GM23338 (cell line): ENCODE measurements around the gene AFAP1. TPM values are rescaled to one million over a fixed set of nuclear protein-coding genes. Genes with fewer than 3 reads are reported as not detected.

Source experiments
- ATAC-seq: fragments of 200-7000 bp; cut with Tn5 transposase; 3 replicates; pipeline ENCODE4 v1.9.1; 2020
- DNase-seq: peaks from one replicate; pipeline ENCODE4 v3.0.0-alpha.2; 2015; ENCODE audit warnings: low spot score
- H2AFZ ChIP-seq: fragments of 200-600 bp; sonication (generic); 2 replicates; pipeline ENCODE4 v1.8.0; 2016; ENCODE audit warnings: antibody characterized with exemption, mild to moderate bottlenecking, moderate library complexity
- H3F3A ChIP-seq: fragments of 200-600 bp; sonication (generic); replicated peaks from 2 replicates; pipeline ENCODE4 v1.8.0; 2017; ENCODE audit warnings: antibody characterized with exemption, mixed run types, low read depth
- H3K27ac ChIP-seq: fragments of 200-600 bp; sonication (generic); 2 replicates; pipeline ENCODE4 v1.6.1; 2016; ENCODE audit warnings: low read depth
- H3K27me3 ChIP-seq: fragments of 200-600 bp; sonication (generic); 2 replicates; pipeline ENCODE4 v1.8.0; 2016; ENCODE audit warnings: mild to moderate bottlenecking, mixed run types, moderate library complexity; ENCODE audit not compliant: insufficient read depth
- H3K36me3 ChIP-seq: fragments of 200-600 bp; sonication (generic); 2 replicates; pipeline ENCODE4 v1.8.0; 2016; ENCODE audit warnings: mild to moderate bottlenecking; ENCODE audit not compliant: insufficient read depth
- H3K4me1 ChIP-seq: fragments of 200-600 bp; sonication (generic); 2 replicates; pipeline ENCODE4 v1.8.0; 2016; ENCODE audit warnings: mild to moderate bottlenecking, moderate library complexity; ENCODE audit not compliant: insufficient read depth
- H3K4me2 ChIP-seq: fragments of 200-600 bp; sonication (generic); 2 replicates; pipeline ENCODE4 v1.7.1; 2017; ENCODE audit warnings: mixed run types
- H3K4me3 ChIP-seq: fragments of 200-600 bp; sonication (generic); 2 replicates; pipeline ENCODE4 v1.6.1; 2016; ENCODE audit warnings: mixed run types
- H3K79me2 ChIP-seq: fragments of 200-600 bp; sonication (generic); replicated peaks from 2 replicates; pipeline ENCODE4 v1.8.0; 2017; ENCODE audit warnings: mild to moderate bottlenecking; ENCODE audit not compliant: insufficient read depth
- H3K9me2 ChIP-seq: fragments of 200-600 bp; sonication (generic); 2 replicates; pipeline ENCODE4 v1.8.0; 2017; ENCODE audit not compliant: insufficient read depth
- H4K20me1 ChIP-seq: fragments of 200-600 bp; sonication (generic); replicated peaks from 2 replicates; pipeline ENCODE4 v1.8.0; 2017; ENCODE audit warnings: mild to moderate bottlenecking; ENCODE audit not compliant: insufficient read depth
- H3K27ac Mint-ChIP-seq: 2 replicates; pipeline ENCODE4 v1.8.0; 2020; ENCODE audit warnings: inconsistent platforms, mild to moderate bottlenecking, moderate library complexity, mixed read lengths
- H3K27me3 Mint-ChIP-seq: 3 replicates; pipeline ENCODE4 v1.8.0; 2022; ENCODE audit warnings: low read depth, mild to moderate bottlenecking, moderate library complexity, mixed read lengths, inconsistent platforms; ENCODE audit not compliant: insufficient read depth, poor library complexity
- H3K36me3 Mint-ChIP-seq: 3 replicates; pipeline ENCODE4 v1.8.0; 2021; ENCODE audit warnings: low read depth, mild to moderate bottlenecking, inconsistent platforms, moderate library complexity, mixed read lengths
- H3K4me1 Mint-ChIP-seq: 3 replicates; pipeline ENCODE4 v1.8.0; 2020; ENCODE audit warnings: mild to moderate bottlenecking, inconsistent platforms, mixed read lengths
- H3K4me3 Mint-ChIP-seq: 3 replicates; pipeline ENCODE4 v1.8.0; 2021; ENCODE audit warnings: moderate library complexity, mild to moderate bottlenecking, inconsistent platforms, mixed read lengths
- H3K9me3 Mint-ChIP-seq: 3 replicates; pipeline ENCODE4 v1.8.0; 2020; ENCODE audit warnings: moderate library complexity, mild to moderate bottlenecking, inconsistent platforms, mixed read lengths
- CREB1 ChIP-seq: fragments of 250-450 bp; sonication (Bioruptor Pico); IDR thresholded peaks from 2 replicates; pipeline ENCODE4 v1.5.0; 2020; ENCODE audit warnings: low read depth, mild to moderate bottlenecking, moderate library complexity
- EZH2 ChIP-seq: fragments of 200-600 bp; sonication (generic); IDR thresholded peaks from one replicate; pipeline ENCODE4 v1.8.0; 2017; ENCODE audit warnings: antibody characterized with exemption, mild to moderate bottlenecking, low read depth; ENCODE audit not compliant: unreplicated experiment
- EZH2phosphoT487 ChIP-seq: fragments of 200-600 bp; sonication (generic); IDR thresholded peaks from one replicate; pipeline ENCODE4 v1.8.1; 2018; ENCODE audit warnings: antibody characterized with exemption; ENCODE audit not compliant: unreplicated experiment
- JUNB ChIP-seq: IDR thresholded peaks from one replicate; pipeline ENCODE4 v1.6.1; 2016; ENCODE audit warnings: antibody characterized with exemption; ENCODE audit not compliant: unreplicated experiment
- NANOG ChIP-seq: IDR thresholded peaks from 2 replicates; pipeline ENCODE4 v1.6.1; 2016; ENCODE audit warnings: antibody characterized with exemption, borderline replicate concordance
- POLR2AphosphoS5 ChIP-seq: IDR thresholded peaks from 2 replicates; pipeline ENCODE4 v1.6.1; 2016; ENCODE audit warnings: antibody characterized with exemption, low read depth
- STAT1 ChIP-seq: IDR thresholded peaks from one replicate; pipeline ENCODE4 v1.6.1; 2016; ENCODE audit warnings: antibody characterized with exemption; ENCODE audit not compliant: unreplicated experiment
- ZNF114 ChIP-seq: fragments of 250-450 bp; sonication (Bioruptor Pico); IDR thresholded peaks from 2 replicates; pipeline ENCODE4 v1.5.0; 2020; ENCODE audit warnings: mild to moderate bottlenecking, moderate library complexity
- ZNF331 ChIP-seq: fragments of 250-450 bp; sonication (Bioruptor Pico); IDR thresholded peaks from 2 replicates; pipeline ENCODE4 v1.5.0; 2020; ENCODE audit warnings: low read depth, mild to moderate bottlenecking, moderate library complexity
- polyA plus RNA-seq: library from polyadenylated mRNA; unstranded; fragments of >200 nt; fragmentation: Nextera tagmentation; extraction: Ambion mirVana; gene quantifications from 2 replicates; pipeline ENCODE4 v1.2.1, GENCODE V29; 2016
- total RNA-seq: library from RNA; depleted of rRNA; stranded (reverse); fragments of >200 nt; shearing (Covaris generic); gene quantifications from 2 replicates; pipeline ENCODE4 v1.2.3, GENCODE V29; 2014
- TF ChIP-seq, protein P1 (sequence below): IDR thresholded peaks from one replicate; pipeline ENCODE4 v1.6.1; 2018; ENCODE audit warnings: antibody characterized with exemption; ENCODE audit not compliant: unreplicated experiment
- TF ChIP-seq, protein P2 (sequence below): fragments of 250-450 bp; sonication (Bioruptor Pico); IDR thresholded peaks from 2 replicates; pipeline ENCODE4 v1.5.0; 2020; ENCODE audit warnings: mild to moderate bottlenecking, moderate library complexity
- TF ChIP-seq, protein P3 (sequence below): IDR thresholded peaks from 2 replicates; pipeline ENCODE4 v1.6.1; 2016; ENCODE audit warnings: antibody characterized with exemption
- TF ChIP-seq, protein P4 (sequence below), 2 experiments: fragments of 200-600 bp in 1 of 2; sonication (generic) in 1 of 2; conservative IDR thresholded peaks; 2 replicates each; pipeline versions ENCODE4 v1.5.1 to v1.6.1; 2016 to 2017; ENCODE audit warnings: antibody characterized with exemption in 2 of 2, low read depth in 2 of 2, mild to moderate bottlenecking in 2 of 2, moderate library complexity in 1 of 2

Gene AFAP1
- total and polyA plus RNA-seq, 2 experiments from 2014 or later: 6.5 to 21.5 TPM

DNA sequence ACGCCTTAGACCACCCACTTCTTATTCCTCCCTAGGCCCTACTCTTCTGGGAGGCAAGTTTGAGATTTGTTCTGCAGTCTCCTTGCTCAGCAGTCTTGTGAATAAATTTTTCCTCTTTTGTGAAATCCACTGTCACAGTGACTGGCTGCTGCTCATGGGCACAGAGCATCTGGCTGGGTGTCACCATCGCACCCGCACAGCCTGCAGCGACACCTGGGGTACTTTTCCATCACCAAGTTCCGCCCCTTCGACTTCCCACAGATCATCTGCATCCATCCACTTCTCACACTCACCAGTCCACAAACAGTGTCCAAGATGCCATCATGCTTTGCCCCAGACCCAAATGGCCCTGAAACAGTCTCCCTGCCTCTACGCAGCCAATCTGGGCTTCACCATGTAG is 36.4 kb upstream of the AFAP1 start:
- Histone ChIP-seq H3K4me1 (peaks cover 25% of the 10 kb centered on the region), H2AFZ (no peak overlapping the region), H3K27ac (no peak overlapping the region), H3K4me2 (no peak overlapping the region), H4K20me1 (no peaks in the 10 kb centered on the region), H3K9me2 (no peaks in the 10 kb centered on the region), H3K27me3 (no peaks in the 10 kb centered on the region), H3K4me3 (no peak overlapping the region), H3K79me2 (no peaks in the 10 kb centered on the region), H3K36me3 (no peaks in the 10 kb centered on the region), H3F3A (peaks cover 4% of the 10 kb centered on the region; the same call in 1 of the 2 replicates)
- TF ChIP-seq CREB1 (CRISPR knock-in tag) (no peak), EZH2 (no peak), NANOG (no peak), STAT1 (no peak), ZNF114 (CRISPR knock-in tag) (no peak), EZH2phosphoT487 (no peak), JUNB (no peak), ZNF331 (CRISPR knock-in tag) (no peak), POLR2AphosphoS5 (no peak)
- TF ChIP-seq, protein P1, sequence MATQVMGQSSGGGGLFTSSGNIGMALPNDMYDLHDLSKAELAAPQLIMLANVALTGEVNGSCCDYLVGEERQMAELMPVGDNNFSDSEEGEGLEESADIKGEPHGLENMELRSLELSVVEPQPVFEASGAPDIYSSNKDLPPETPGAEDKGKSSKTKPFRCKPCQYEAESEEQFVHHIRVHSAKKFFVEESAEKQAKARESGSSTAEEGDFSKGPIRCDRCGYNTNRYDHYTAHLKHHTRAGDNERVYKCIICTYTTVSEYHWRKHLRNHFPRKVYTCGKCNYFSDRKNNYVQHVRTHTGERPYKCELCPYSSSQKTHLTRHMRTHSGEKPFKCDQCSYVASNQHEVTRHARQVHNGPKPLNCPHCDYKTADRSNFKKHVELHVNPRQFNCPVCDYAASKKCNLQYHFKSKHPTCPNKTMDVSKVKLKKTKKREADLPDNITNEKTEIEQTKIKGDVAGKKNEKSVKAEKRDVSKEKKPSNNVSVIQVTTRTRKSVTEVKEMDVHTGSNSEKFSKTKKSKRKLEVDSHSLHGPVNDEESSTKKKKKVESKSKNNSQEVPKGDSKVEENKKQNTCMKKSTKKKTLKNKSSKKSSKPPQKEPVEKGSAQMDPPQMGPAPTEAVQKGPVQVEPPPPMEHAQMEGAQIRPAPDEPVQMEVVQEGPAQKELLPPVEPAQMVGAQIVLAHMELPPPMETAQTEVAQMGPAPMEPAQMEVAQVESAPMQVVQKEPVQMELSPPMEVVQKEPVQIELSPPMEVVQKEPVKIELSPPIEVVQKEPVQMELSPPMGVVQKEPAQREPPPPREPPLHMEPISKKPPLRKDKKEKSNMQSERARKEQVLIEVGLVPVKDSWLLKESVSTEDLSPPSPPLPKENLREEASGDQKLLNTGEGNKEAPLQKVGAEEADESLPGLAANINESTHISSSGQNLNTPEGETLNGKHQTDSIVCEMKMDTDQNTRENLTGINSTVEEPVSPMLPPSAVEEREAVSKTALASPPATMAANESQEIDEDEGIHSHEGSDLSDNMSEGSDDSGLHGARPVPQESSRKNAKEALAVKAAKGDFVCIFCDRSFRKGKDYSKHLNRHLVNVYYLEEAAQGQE: no peak
- TF ChIP-seq, protein P2, sequence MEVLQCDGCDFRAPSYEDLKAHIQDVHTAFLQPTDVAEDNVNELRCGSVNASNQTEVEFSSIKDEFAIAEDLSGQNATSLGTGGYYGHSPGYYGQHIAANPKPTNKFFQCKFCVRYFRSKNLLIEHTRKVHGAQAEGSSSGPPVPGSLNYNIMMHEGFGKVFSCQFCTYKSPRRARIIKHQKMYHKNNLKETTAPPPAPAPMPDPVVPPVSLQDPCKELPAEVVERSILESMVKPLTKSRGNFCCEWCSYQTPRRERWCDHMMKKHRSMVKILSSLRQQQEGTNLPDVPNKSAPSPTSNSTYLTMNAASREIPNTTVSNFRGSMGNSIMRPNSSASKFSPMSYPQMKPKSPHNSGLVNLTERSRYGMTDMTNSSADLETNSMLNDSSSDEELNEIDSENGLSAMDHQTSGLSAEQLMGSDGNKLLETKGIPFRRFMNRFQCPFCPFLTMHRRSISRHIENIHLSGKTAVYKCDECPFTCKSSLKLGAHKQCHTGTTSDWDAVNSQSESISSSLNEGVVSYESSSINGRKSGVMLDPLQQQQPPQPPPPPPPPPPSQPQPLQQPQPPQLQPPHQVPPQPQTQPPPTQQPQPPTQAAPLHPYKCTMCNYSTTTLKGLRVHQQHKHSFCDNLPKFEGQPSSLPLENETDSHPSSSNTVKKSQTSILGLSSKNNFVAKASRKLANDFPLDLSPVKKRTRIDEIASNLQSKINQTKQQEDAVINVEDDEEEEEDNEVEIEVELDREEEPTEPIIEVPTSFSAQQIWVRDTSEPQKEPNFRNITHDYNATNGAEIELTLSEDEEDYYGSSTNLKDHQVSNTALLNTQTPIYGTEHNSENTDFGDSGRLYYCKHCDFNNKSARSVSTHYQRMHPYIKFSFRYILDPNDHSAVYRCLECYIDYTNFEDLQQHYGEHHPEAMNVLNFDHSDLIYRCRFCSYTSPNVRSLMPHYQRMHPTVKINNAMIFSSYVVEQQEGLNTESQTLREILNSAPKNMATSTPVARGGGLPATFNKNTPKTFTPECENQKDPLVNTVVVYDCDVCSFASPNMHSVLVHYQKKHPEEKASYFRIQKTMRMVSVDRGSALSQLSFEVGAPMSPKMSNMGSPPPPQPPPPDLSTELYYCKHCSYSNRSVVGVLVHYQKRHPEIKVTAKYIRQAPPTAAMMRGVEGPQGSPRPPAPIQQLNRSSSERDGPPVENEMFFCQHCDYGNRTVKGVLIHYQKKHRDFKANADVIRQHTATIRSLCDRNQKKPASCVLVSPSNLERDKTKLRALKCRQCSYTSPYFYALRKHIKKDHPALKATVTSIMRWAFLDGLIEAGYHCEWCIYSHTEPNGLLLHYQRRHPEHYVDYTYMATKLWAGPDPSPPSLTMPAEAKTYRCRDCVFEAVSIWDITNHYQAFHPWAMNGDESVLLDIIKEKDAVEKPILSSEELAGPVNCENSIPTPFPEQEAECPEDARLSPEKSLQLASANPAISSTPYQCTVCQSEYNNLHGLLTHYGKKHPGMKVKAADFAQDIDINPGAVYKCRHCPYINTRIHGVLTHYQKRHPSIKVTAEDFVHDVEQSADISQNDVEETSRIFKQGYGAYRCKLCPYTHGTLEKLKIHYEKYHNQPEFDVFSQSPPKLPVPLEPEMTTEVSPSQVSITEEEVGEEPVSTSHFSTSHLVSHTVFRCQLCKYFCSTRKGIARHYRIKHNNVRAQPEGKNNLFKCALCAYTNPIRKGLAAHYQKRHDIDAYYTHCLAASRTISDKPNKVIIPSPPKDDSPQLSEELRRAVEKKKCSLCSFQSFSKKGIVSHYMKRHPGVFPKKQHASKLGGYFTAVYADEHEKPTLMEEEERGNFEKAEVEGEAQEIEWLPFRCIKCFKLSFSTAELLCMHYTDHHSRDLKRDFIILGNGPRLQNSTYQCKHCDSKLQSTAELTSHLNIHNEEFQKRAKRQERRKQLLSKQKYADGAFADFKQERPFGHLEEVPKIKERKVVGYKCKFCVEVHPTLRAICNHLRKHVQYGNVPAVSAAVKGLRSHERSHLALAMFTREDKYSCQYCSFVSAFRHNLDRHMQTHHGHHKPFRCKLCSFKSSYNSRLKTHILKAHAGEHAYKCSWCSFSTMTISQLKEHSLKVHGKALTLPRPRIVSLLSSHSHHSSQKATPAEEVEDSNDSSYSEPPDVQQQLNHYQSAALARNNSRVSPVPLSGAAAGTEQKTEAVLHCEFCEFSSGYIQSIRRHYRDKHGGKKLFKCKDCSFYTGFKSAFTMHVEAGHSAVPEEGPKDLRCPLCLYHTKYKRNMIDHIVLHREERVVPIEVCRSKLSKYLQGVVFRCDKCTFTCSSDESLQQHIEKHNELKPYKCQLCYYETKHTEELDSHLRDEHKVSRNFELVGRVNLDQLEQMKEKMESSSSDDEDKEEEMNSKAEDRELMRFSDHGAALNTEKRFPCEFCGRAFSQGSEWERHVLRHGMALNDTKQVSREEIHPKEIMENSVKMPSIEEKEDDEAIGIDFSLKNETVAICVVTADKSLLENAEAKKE (CRISPR knock-in tag): no peak
- TF ChIP-seq, protein P3, sequence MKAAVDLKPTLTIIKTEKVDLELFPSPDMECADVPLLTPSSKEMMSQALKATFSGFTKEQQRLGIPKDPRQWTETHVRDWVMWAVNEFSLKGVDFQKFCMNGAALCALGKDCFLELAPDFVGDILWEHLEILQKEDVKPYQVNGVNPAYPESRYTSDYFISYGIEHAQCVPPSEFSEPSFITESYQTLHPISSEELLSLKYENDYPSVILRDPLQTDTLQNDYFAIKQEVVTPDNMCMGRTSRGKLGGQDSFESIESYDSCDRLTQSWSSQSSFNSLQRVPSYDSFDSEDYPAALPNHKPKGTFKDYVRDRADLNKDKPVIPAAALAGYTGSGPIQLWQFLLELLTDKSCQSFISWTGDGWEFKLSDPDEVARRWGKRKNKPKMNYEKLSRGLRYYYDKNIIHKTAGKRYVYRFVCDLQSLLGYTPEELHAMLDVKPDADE: no peak
- TF ChIP-seq, protein P4, sequence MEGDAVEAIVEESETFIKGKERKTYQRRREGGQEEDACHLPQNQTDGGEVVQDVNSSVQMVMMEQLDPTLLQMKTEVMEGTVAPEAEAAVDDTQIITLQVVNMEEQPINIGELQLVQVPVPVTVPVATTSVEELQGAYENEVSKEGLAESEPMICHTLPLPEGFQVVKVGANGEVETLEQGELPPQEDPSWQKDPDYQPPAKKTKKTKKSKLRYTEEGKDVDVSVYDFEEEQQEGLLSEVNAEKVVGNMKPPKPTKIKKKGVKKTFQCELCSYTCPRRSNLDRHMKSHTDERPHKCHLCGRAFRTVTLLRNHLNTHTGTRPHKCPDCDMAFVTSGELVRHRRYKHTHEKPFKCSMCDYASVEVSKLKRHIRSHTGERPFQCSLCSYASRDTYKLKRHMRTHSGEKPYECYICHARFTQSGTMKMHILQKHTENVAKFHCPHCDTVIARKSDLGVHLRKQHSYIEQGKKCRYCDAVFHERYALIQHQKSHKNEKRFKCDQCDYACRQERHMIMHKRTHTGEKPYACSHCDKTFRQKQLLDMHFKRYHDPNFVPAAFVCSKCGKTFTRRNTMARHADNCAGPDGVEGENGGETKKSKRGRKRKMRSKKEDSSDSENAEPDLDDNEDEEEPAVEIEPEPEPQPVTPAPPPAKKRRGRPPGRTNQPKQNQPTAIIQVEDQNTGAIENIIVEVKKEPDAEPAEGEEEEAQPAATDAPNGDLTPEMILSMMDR (conservative IDR thresholded peaks at IDR 0.05; ENCODE audit: low read depth in 2 of 2): no peak
- no peak for DNase-seq
- no peak for ATAC-seq
- H3K4me3 Mint-ChIP-seq: no peak overlapping the region
- H3K36me3 Mint-ChIP-seq: peaks cover under 1% of the 10 kb centered on the region; the same call in 1 of the 3 replicates
- peaks cover 2% of the 10 kb centered on the region; the same call in 2 of the 3 replicates for H3K9me3 Mint-ChIP-seq
- peaks cover 16% of the 10 kb centered on the region for H3K27me3 Mint-ChIP-seq
- H3K27ac Mint-ChIP-seq: no peak overlapping the region
- H3K4me1 Mint-ChIP-seq: peaks cover 29% of the 10 kb centered on the region
